GM18870 (cell line): ENCODE data around the gene MPP3.

Experiments
- ATAC-seq: cut with Tn5 transposase; IDR thresholded peaks from one replicate; pipeline ENCODE4 v1.9.1; 2021; ENCODE audit warnings: moderate library complexity; ENCODE audit not compliant: unreplicated experiment

The MPP3 gene

DNA sequence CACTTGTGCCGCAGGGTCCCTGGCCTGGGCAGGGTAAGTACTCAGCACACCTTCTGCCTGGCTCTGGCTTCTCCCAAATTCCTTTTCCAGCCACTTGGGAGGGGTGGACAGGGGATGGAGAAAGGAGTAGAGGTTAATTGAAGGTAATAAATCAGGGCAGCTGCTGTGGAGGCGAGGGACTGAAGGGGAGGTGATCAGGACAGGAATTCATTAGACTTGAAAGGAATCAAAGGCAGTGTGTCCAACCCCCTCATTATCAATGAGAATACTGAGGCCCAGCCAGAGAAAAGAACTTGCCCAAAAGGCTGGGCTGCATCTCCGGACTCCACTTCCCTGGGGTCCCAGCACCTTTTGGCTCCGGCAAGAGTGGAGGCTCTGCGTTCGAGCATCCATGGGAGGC, 76.7 kb downstream of the MPP3 start:
- no peak for ATAC-seq

DNA sequence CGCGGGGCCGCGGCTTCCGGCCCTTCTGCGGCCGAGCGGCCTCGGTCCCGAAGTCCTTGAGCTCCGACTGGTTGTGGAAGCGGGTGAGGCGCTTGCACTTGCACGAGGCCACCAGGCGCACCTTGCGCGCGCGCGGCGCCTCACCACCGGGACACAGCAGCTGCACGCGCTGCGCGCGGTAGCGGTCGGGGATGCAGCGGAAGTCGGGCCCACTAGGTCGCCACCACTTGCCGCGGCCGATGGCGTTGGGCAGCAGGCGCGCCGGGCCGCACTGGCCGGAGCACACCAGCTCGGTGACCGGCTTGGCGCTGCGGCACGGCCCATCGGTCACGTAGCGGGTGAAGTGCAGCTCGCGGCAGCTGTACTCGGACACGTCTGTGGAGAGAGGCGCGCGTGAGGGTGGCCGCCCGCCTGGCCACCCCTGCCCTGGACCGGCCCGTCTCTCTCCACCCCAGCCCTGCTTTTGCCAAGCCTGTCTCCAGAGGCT, 77.5 kb downstream of the MPP3 start:
- ATAC-seq: no peak

DNA sequence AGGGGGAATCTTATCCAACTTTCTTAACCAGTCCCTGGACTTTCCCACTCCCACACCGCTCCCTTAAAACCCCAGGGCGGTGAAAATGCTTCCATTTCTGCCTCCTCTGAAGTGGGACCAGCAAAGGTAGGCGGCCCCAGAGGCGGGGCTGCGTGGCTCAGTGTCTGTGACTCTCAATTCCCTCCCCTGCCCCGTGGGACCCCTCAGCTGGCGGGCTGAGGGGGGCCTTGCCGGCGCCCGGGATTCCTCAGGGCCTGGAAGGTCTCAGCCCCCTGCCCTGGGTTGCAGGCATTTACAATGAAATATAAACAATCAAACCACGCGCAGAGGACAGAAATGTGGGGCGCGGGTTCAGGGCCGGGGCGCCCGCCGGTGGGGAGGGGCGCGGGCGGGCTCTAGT, 78.0 kb downstream of the MPP3 start:
- no peak for ATAC-seq

DNA sequence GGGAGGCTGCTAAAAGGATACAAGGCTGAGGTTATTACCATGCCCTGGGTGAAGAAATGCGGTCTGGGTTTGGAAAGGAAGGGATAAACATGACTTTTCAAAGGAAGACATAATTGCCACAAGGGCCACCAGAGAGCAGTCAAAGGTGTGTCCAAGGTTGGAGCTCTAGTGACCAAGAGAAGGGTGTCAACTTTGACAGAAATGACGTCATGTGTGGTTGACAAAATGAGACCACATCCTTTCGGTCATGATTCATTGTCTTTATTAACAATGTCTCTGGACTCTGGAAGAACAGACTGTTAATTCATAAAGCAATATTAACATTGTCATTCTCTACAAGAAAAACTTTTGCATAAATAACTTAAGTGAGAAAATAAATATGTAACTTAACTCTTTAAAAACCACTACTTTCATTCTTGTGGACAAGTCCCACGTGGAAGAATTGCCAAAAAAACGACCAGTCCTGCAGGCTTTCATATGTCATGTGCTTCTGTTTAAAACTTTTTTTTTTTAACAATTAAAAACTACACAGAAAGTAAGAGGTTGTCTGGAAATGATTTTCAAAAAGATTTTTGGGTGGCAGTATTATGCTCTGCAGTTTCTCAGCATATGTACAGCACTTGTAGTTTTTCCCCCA, 79.3 kb downstream of the MPP3 start:
- ATAC-seq: no peak
